SK-N-SH (cell line): ENCODE results near the gene RBM28. TPM values are rescaled to one million over a fixed set of nuclear protein-coding genes. Genes with fewer than 3 reads are reported as not detected.
A peak's percentile ranks its signal among the peaks of the same experiment; 100 is the strongest.

Experiments
- CTCF ChIA-PET: fragments of 300-600, 350-600 bp; formaldehyde crosslinking; extraction: SDS; loops from one replicate; lab custom pipeline; 2021; lab: Yijun Ruan, JAX
- POLR2A ChIA-PET: fragments of 350-600 bp; sonication (Branson Sonifier 250); formaldehyde crosslinking; extraction: SDS; loops from one replicate; lab custom pipeline; 2020; ENCODE audit warnings: antibody characterized with exemption, inconsistent platforms; lab: Yijun Ruan, JAX
- DNase-seq: peaks from one replicate; pipeline ENCODE4 v3.0.0; 2012
- H2AFZ ChIP-seq: fragments of 200-600 bp; sonication (generic); 2 replicates; pipeline ENCODE4 v1.8.1; 2016; ENCODE audit warnings: antibody characterized with exemption, mild to moderate bottlenecking, low read depth
- H3F3A ChIP-seq: fragments of 200-600 bp; sonication (generic); replicated peaks from 2 replicates; pipeline ENCODE3; 2016; ENCODE audit warnings: antibody characterized with exemption, mild to moderate bottlenecking; ENCODE audit not compliant: insufficient read depth
- H3K27ac ChIP-seq, 2 experiments: fragments of 200-500 bp in 1 of 2; fragments of 200-600 bp in 1 of 2; sonication (Bioruptor generic) in 1 of 2; sonication (generic), shearing (Covaris generic) in 1 of 2; 2 replicates each; pipeline versions ENCODE4 v1.5.1 to v1.6.1; 2014 to 2016; ENCODE audit warnings: low read depth in 2 of 2, inconsistent platforms in 1 of 2, low read length in 1 of 2, mild to moderate bottlenecking in 1 of 2, mixed read lengths in 1 of 2
- H3K27me3 ChIP-seq: fragments of 200-600 bp; sonication (generic), shearing (Covaris generic); 2 replicates; pipeline ENCODE4 v1.6.1; 2016; ENCODE audit warnings: mixed run types; ENCODE audit not compliant: insufficient read depth
- H3K36me3 ChIP-seq, 2 experiments: fragments of 200-500 bp in 1 of 2; fragments of 200-600 bp in 1 of 2; sonication (Bioruptor generic) in 1 of 2; sonication (generic) in 1 of 2; replicated peaks in 1 of 2; 2 replicates each; pipeline versions ENCODE3 to v1.5.1; 2014 to 2016; ENCODE audit warnings: low read length in 1 of 2, mild to moderate bottlenecking in 1 of 2; ENCODE audit not compliant: insufficient read depth in 2 of 2, control insufficient read depth in 1 of 2
- H3K4me1 ChIP-seq, 2 experiments: fragments of 200-500 bp in 1 of 2; fragments of 200-600 bp in 1 of 2; sonication (Bioruptor generic) in 1 of 2; sonication (generic), shearing (Covaris generic) in 1 of 2; 2 replicates each; pipeline versions ENCODE4 v1.5.1 to v1.6.1; 2014 to 2016; ENCODE audit warnings: low read depth in 1 of 2, low read length in 1 of 2, mixed run types in 1 of 2; ENCODE audit not compliant: insufficient read depth in 2 of 2, control insufficient read depth in 1 of 2
- H3K4me2 ChIP-seq: fragments of 200-600 bp; sonication (generic), shearing (Covaris generic); 2 replicates; pipeline ENCODE4 v1.6.1; 2017; ENCODE audit warnings: mixed run types
- H3K4me3 ChIP-seq, 2 experiments: fragments of 200-500 bp in 1 of 2; fragments of 200-600 bp in 1 of 2; sonication (Bioruptor generic) in 1 of 2; sonication (generic), shearing (Covaris generic) in 1 of 2; 2 replicates each; pipeline versions ENCODE4 v1.5.1 to v1.8.1; 2014 to 2016; ENCODE audit warnings: low read depth in 2 of 2, inconsistent platforms in 1 of 2, low read length in 1 of 2, mild to moderate bottlenecking in 1 of 2, mixed read lengths in 1 of 2, moderate library complexity in 1 of 2
- H3K79me2 ChIP-seq: fragments of 200-600 bp; sonication (generic); 2 replicates; pipeline ENCODE4 v1.8.1; 2017; ENCODE audit warnings: mild to moderate bottlenecking; ENCODE audit not compliant: insufficient read depth
- H3K9ac ChIP-seq: fragments of 200-600 bp; sonication (generic); 2 replicates; pipeline ENCODE4 v1.6.1; 2017; ENCODE audit warnings: mixed run types
- H3K9me2 ChIP-seq: fragments of 200-600 bp; sonication (generic); 2 replicates; pipeline ENCODE4 v1.6.1; 2017; ENCODE audit warnings: mixed run types
- H3K9me3 ChIP-seq: fragments of 200-600 bp; sonication (generic); 2 replicates; pipeline ENCODE4 v1.6.1; 2017; ENCODE audit warnings: mixed run types, mild to moderate bottlenecking, moderate library complexity
- H4K20me1 ChIP-seq: fragments of 200-600 bp; sonication (generic); 2 replicates; pipeline ENCODE4 v1.6.1; 2017; ENCODE audit warnings: mild to moderate bottlenecking, mixed run types; ENCODE audit not compliant: insufficient read depth
- CHD2 ChIP-seq: fragments of 150-350 bp; IDR thresholded peaks from 2 replicates; pipeline ENCODE4 v1.6.1; 2018; ENCODE audit warnings: low read length; ENCODE audit not compliant: partially characterized antibody
- EP300 ChIP-seq, 2 experiments: IDR thresholded peaks; 2 replicates each; pipeline versions ENCODE4 v1.4.0 to v1.6.1; 2012; ENCODE audit warnings: borderline replicate concordance in 1 of 2, low read depth in 1 of 2, low read length in 1 of 2
- FOSL2 ChIP-seq: IDR thresholded peaks from 2 replicates; pipeline ENCODE4 v1.4.0; 2012; ENCODE audit warnings: low read depth, mild to moderate bottlenecking, moderate library complexity, borderline replicate concordance
- GATA2 ChIP-seq: sonication (generic); formaldehyde crosslinking; IDR thresholded peaks from 2 replicates; pipeline ENCODE4 v1.5.0; 2020; ENCODE audit warnings: mild to moderate bottlenecking, missing genetic modification reagents
- MXI1 ChIP-seq: IDR thresholded peaks from 2 replicates; pipeline ENCODE4 v1.6.1; 2012; ENCODE audit warnings: mild to moderate bottlenecking, low read depth, low read length, improper control_type of control experiment
- NFIC ChIP-seq: IDR thresholded peaks from 2 replicates; pipeline ENCODE4 v1.4.0; 2012; ENCODE audit warnings: borderline replicate concordance
- RAD21 ChIP-seq: IDR thresholded peaks from 2 replicates; pipeline ENCODE4 v1.6.1; 2012; ENCODE audit warnings: mild to moderate bottlenecking, low read length
- RCOR1 ChIP-seq: fragments of 150-350 bp; IDR thresholded peaks from 2 replicates; pipeline ENCODE4 v1.6.1; 2017; ENCODE audit warnings: antibody characterized with exemption, low read length
- RXRA ChIP-seq: IDR thresholded peaks from 2 replicates; pipeline ENCODE4 v1.4.0; 2012; ENCODE audit warnings: low read depth, mild to moderate bottlenecking, borderline replicate concordance
- SMC3 ChIP-seq: IDR thresholded peaks from 2 replicates; pipeline ENCODE4 v1.6.1; 2012; ENCODE audit warnings: low read depth, low read length, improper control_type of control experiment
- TCF12 ChIP-seq: IDR thresholded peaks from 2 replicates; pipeline ENCODE4 v1.4.0; 2012
- TEAD4 ChIP-seq: IDR thresholded peaks from 2 replicates; pipeline ENCODE4 v1.4.0; 2012; ENCODE audit warnings: mild to moderate bottlenecking, borderline replicate concordance; ENCODE audit not compliant: insufficient read depth
- WGBS: methylation state at CpG from one replicate; pipeline ENCODE4 v1.1.6; 2017; ENCODE audit warnings: low lambda C conversion rate; 5-methylcytosine and 5-hydroxymethylcytosine counted together
- polyA plus RNA-seq, 3 experiments: library from polyadenylated mRNA; depleted of rRNA; stranded (reverse); fragments of >200 nt; gene quantifications; 2 replicates each; pipeline ENCODE4 v1.2.3, GENCODE V29; 2012
- TF ChIP-seq, protein P1 (sequence below): IDR thresholded peaks from 2 replicates; pipeline ENCODE4 v1.6.1; 2012; ENCODE audit warnings: mild to moderate bottlenecking, low read depth, low read length, moderate library complexity
- TF ChIP-seq, protein P2 (sequence below): fragments of 150-350 bp; IDR thresholded peaks from 2 replicates; pipeline ENCODE4 v1.6.1; 2017; ENCODE audit warnings: antibody characterized with exemption, low read length, low read depth, borderline replicate concordance
- TF ChIP-seq, protein P3 (sequence below): IDR thresholded peaks from 2 replicates; pipeline ENCODE4 v1.4.0; 2012; ENCODE audit warnings: low read depth, borderline replicate concordance

Gene RBM28
- polyA plus RNA-seq, 1 of the 3 experiments (the other 2 are of a cell fraction): 29.1 TPM

DNA sequence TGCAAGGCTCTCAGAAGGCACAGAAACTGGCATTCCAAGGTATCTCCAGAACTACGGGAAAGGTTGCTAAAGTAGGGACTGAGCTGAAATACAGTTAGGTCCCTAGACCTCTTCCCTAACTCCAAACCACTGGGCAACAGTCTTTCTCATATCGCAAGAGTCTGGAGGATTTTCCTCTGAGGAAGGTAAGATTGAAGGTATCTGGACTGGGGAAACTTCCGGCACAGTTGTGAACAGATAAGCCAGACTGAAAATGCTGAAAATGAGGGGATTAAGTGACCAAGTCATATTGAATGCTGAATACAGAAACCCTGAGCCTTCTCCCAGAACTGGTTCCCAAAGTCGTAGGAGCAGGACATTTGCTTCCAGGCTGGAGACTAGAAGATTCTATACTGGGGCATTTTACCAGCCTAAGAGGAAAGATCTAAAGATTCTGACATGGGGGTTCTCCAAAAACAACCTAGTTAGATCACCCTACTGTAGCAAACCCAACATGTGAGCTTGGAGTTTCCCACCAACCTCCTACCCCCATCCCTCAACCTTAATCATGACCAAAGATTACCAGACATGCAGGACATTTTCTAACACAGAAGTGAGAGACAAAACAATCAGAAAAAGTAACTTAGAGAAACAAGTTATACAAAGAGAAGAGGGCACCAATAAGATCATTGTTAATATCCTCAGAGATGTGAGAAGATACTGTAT, 20.6 kb upstream of the RBM28 start:
- ChIA-PET POLR2A (interaction anchor here (0.9 kb wide), 1 partner anchor 23 kb away, joined by 3 read pairs; no protein-coding TSS in a partner anchor), CTCF (interaction anchor here (0.8 to 20.2 kb wide), 5 partner anchors 17 to 61 kb away, joined by 3 to 493 read pairs (median 21); partner anchors contain the start of gene RBM28)
- H3K9me2 ChIP-seq: no peaks in the 10 kb centered on the region
- TF ChIP-seq RCOR1 (peak; percentile 13; the same call in 1 of the 2 replicates), GATA2 (CRISPR knock-in tag) (no peak)
- TF ChIP-seq, protein P1, sequence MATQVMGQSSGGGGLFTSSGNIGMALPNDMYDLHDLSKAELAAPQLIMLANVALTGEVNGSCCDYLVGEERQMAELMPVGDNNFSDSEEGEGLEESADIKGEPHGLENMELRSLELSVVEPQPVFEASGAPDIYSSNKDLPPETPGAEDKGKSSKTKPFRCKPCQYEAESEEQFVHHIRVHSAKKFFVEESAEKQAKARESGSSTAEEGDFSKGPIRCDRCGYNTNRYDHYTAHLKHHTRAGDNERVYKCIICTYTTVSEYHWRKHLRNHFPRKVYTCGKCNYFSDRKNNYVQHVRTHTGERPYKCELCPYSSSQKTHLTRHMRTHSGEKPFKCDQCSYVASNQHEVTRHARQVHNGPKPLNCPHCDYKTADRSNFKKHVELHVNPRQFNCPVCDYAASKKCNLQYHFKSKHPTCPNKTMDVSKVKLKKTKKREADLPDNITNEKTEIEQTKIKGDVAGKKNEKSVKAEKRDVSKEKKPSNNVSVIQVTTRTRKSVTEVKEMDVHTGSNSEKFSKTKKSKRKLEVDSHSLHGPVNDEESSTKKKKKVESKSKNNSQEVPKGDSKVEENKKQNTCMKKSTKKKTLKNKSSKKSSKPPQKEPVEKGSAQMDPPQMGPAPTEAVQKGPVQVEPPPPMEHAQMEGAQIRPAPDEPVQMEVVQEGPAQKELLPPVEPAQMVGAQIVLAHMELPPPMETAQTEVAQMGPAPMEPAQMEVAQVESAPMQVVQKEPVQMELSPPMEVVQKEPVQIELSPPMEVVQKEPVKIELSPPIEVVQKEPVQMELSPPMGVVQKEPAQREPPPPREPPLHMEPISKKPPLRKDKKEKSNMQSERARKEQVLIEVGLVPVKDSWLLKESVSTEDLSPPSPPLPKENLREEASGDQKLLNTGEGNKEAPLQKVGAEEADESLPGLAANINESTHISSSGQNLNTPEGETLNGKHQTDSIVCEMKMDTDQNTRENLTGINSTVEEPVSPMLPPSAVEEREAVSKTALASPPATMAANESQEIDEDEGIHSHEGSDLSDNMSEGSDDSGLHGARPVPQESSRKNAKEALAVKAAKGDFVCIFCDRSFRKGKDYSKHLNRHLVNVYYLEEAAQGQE: no peak
- WGBS: 39% methylated on average over 4 of the region's 4 CpGs
- no peak for DNase-seq
- no peak overlapping the region for H2AFZ ChIP-seq
- H3K36me3 ChIP-seq: no peaks in the 10 kb centered on the region
- H3K27ac ChIP-seq: peak overlapping the region; percentile 24 to 100; a peak in 3 of 4 replicates
- no peak overlapping the region for H3K4me2 ChIP-seq
- H3K27me3 ChIP-seq: peaks cover 46% of the 10 kb centered on the region
- H3F3A ChIP-seq: peaks cover 5% of the 10 kb centered on the region
- H3K79me2 ChIP-seq: no peaks in the 10 kb centered on the region
- no peak overlapping the region for H3K9ac ChIP-seq
- peaks cover 0 to 44% of the 10 kb centered on the region in 2 experiments; a peak in 2 of 4 replicates for H3K4me1 ChIP-seq
- no peak overlapping the region for H3K4me3 ChIP-seq
- no peaks in the 10 kb centered on the region for H3K9me3 ChIP-seq
- no peaks in the 10 kb centered on the region for H4K20me1 ChIP-seq

DNA sequence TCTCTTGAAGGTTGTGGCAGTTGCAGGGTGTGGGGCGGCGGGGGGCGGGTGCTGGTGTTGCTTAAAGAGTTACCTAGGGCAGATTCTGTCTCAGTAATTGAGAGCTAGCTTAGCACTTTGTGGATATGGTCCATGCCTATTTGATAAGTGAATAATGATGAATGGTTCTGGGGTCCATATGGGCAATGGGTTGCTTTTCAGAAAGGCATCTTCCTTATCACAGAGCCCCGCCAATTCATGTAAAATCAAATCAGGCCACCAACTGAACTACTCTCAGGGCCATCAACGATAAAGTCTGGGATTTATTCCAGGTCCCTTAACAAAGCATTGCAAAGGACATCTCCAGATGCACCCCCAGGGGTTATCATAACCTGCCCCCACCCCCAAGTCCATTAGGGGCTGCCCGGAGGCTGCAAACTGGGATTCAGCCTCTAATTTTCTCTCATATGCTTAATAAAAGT, 19.6 kb upstream of the RBM28 start:
- Histone ChIP-seq H3K36me3 (no peaks in the 10 kb centered on the region), H3K4me3 (no peak overlapping the region), H3K9ac (no peak overlapping the region), H3K27me3 (peaks cover 46% of the 10 kb centered on the region), H3K79me2 (no peaks in the 10 kb centered on the region), H2AFZ (no peak overlapping the region), H3K9me2 (no peaks in the 10 kb centered on the region), H3F3A (peaks cover 5% of the 10 kb centered on the region), H4K20me1 (no peaks in the 10 kb centered on the region), H3K27ac (peak overlapping the region in 1 of 2 experiments; percentile 100; a peak in 2 of 4 replicates), H3K9me3 (no peaks in the 10 kb centered on the region), H3K4me2 (no peak overlapping the region), H3K4me1 (peaks cover 0 to 54% of the 10 kb centered on the region in 2 experiments; a peak in 2 of 4 replicates)
- CTCF ChIA-PET: interaction anchor here (1.8 to 20.2 kb wide), 5 partner anchors 10 to 62 kb away, joined by 5 to 493 read pairs (median 21); partner anchors contain the start of gene RBM28
- peak; percentile 84 for DNase-seq
- WGBS: 37% methylated on average over 6 of the region's 6 CpGs
- POLR2A ChIA-PET: interaction anchor here (1.1 to 3.9 kb wide), 3 partner anchors 14 to 24 kb away, joined by 4 to 32 read pairs (median 6); no protein-coding TSS in a partner anchor
- TF ChIP-seq MXI1 (no peak; the same call in 1 of the 2 replicates), SMC3 (no peak), EP300 (IDR thresholded peaks at IDR 0.05; ENCODE audit: borderline replicate concordance in 1 of 2, low read depth in 1 of 2, low read length in 1 of 2) (peak; percentile 22 to 96; a peak in 3 of 4 replicates), TCF12 (peak; percentile 58), RXRA (no peak), GATA2 (CRISPR knock-in tag) (peak; percentile 95), FOSL2 (no peak), RAD21 (no peak; the same call in 1 of the 2 replicates), TEAD4 (no peak), CHD2 (peak; percentile 82), NFIC (peak; percentile 22; the same call in 1 of the 2 replicates)
- TF ChIP-seq, protein P2, sequence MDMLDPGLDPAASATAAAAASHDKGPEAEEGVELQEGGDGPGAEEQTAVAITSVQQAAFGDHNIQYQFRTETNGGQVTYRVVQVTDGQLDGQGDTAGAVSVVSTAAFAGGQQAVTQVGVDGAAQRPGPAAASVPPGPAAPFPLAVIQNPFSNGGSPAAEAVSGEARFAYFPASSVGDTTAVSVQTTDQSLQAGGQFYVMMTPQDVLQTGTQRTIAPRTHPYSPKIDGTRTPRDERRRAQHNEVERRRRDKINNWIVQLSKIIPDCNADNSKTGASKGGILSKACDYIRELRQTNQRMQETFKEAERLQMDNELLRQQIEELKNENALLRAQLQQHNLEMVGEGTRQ: no peak
- TF ChIP-seq, protein P3, sequence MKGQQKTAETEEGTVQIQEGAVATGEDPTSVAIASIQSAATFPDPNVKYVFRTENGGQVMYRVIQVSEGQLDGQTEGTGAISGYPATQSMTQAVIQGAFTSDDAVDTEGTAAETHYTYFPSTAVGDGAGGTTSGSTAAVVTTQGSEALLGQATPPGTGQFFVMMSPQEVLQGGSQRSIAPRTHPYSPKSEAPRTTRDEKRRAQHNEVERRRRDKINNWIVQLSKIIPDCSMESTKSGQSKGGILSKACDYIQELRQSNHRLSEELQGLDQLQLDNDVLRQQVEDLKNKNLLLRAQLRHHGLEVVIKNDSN: no peak
- TF ChIP-seq, protein P1: no peak
